K562 treated with DMSO at 1 percent for 4 hours (cell line): ENCODE data around the gene ACTA1. TPM values are rescaled to one million over a fixed set of nuclear protein-coding genes. Genes with fewer than 3 reads are reported as not detected.

Experiments used
- total RNA-seq: library from RNA; unstranded; fragments of 300-600 nt; gene quantifications from 2 replicates; pipeline ENCODE4 v1.2.3, GENCODE V29; 2022; ENCODE audit not compliant: insufficient read depth

Gene ACTA1
- total RNA-seq, result 1.1 TPM in 1 of 2 replicates, not detected in the other

GRCh38 chr1:229434005-229434640 lies at the start of gene ACTA1:
Gene ACTA1 (minus strand): TSS chr1:229434094. CDS start chr1:229433115, 979 bp downstream.

Other genes with a start within 250 kb of the ACTA1 start
- gene RAB4A, start 163.0 kb downstream of the ACTA1 start, total RNA-seq, result 28.5 and 53.0 TPM in 2 replicates
- 5.9 and 8.1 TPM in 2 replicates for gene CCSAP, start 91.0 kb downstream of the ACTA1 start, total RNA-seq
- gene NUP133, start 74.2 kb upstream of the ACTA1 start, total RNA-seq, result 29.4 and 37.2 TPM in 2 replicates
- gene ABCB10, start 124.6 kb upstream of the ACTA1 start, total RNA-seq, result 11.4 and 16.8 TPM in 2 replicates
- 23.7 and 24.8 TPM in 2 replicates for gene TAF5L, start 192.0 kb upstream of the ACTA1 start, total RNA-seq
- gene URB2, start 192.2 kb upstream of the ACTA1 start, total RNA-seq, result 2.5 and 2.7 TPM in 2 replicates